Activated CD8-positive, alpha-beta T cell treated with anti-CD3 and anti-CD28 coated beads for 36 hours (primary cell): ENCODE measurements around the gene TET1. TPM values are rescaled to one million over a fixed set of nuclear protein-coding genes. Genes with fewer than 3 reads are reported as not detected.

Experiments
- ATAC-seq: fragments of 200-7000 bp; cut with Tn5 transposase; one replicate; pipeline ENCODE4 v1.10.0; 2021; ENCODE audit warnings: mild to moderate bottlenecking, moderate library complexity
- CTCF ChIA-PET: fragments of 350-600 bp; sonication (Branson Sonifier 250); formaldehyde crosslinking; loops from one replicate; lab custom pipeline; 2021; ENCODE audit warnings: antibody characterized with exemption; lab: Charles Lee
- POLR2A ChIA-PET: fragments of 350-600 bp; sonication (Branson Sonifier 250); formaldehyde crosslinking; loops from one replicate; lab custom pipeline; 2021; ENCODE audit warnings: antibody characterized with exemption; lab: Charles Lee
- DNase-seq: peaks from one replicate; pipeline ENCODE4 v3.0.0-alpha.2; 2020
- H3K27ac Mint-ChIP-seq: one replicate; pipeline ENCODE4 v1.8.0; 2021; ENCODE audit warnings: mild to moderate bottlenecking, mixed read lengths
- H3K27me3 Mint-ChIP-seq: one replicate; pipeline ENCODE4 v1.8.0; 2021; ENCODE audit warnings: mixed read lengths
- H3K36me3 Mint-ChIP-seq: one replicate; pipeline ENCODE4 v1.8.0; 2021; ENCODE audit warnings: low read depth, mixed read lengths
- H3K4me1 Mint-ChIP-seq: one replicate; pipeline ENCODE4 v1.8.0; 2021; ENCODE audit warnings: low read depth, mixed read lengths
- H3K4me3 Mint-ChIP-seq: one replicate; pipeline ENCODE4 v1.8.0; 2021; ENCODE audit warnings: mild to moderate bottlenecking, moderate library complexity, mixed read lengths
- H3K9me3 Mint-ChIP-seq: one replicate; pipeline ENCODE4 v1.8.0; 2021; ENCODE audit warnings: mixed read lengths
- CTCF ChIP-seq: fragments of 200-600 bp; IDR thresholded peaks from one replicate; pipeline ENCODE4 v1.8.0; 2022; ENCODE audit warnings: antibody characterized with exemption, mild to moderate bottlenecking
- intact Hi-C: fragments of 100-400 bp; cut with micrococcal nuclease; formaldehyde crosslinking; loops from one replicate; pipeline ENCODE4 v1.10.0; 2022
- total RNA-seq, 2 experiments: library from RNA; stranded (reverse); gene quantifications; one replicate each; pipeline ENCODE4 v1.2.3, GENCODE V29; 2021

Gene TET1
- total RNA-seq, 2 experiments from 2014 or later, result 1.1 to 1.3 TPM

- ATAC-seq (peak; percentile 89), DNase-seq (peak; percentile 72)
- Mint-ChIP-seq H3K36me3 (no peaks in the 10 kb centered on the region), H3K4me1 (peaks cover 33% of the 10 kb centered on the region), H3K4me3 (peak overlapping the region; percentile 81), H3K27ac (peak overlapping the region; percentile 92), H3K27me3 (no peaks in the 10 kb centered on the region), H3K9me3 (no peaks in the 10 kb centered on the region)
- POLR2A ChIA-PET, result interaction anchor here (0.6 to 1.8 kb wide), 11 partner anchors 11 to 300 kb away, joined by 3 to 6 read pairs (median 3); partner anchors contain the start of genes DNA2 and TET1
- intact Hi-C loops, result no loop called here
- CTCF ChIA-PET, result interaction anchor here (0.8 to 1.4 kb wide), 2 partner anchors 21 to 227 kb away, joined by 3 to 4 read pairs; partner anchors contain the start of gene STOX1
- TF ChIP-seq CTCF, result no peak
These were observed 40.1 kb downstream of the TET1 start for GRCh38 chr10:68600041-68600778.

GRCh38 chr10:68601501-68602265, 41.5 kb downstream of the TET1 start:
- no peak for ATAC-seq
- POLR2A ChIA-PET, result interaction anchor here (0.8 to 1.2 kb wide), 4 partner anchors 13 to 299 kb away, joined by 3 to 6 read pairs (median 4); partner anchors contain the start of genes CCAR1 and TET1
- CTCF ChIA-PET, result interaction anchor here (0.9 to 1.6 kb wide), 5 partner anchors 10 to 51 kb away, joined by 3 to 6 read pairs (median 4); no protein-coding TSS in a partner anchor
- Mint-ChIP-seq H3K27me3 (no peaks in the 10 kb centered on the region), H3K4me3 (peak overlapping the region; percentile 81), H3K4me1 (peaks cover 33% of the 10 kb centered on the region), H3K27ac (peak overlapping the region; percentile 20), H3K9me3 (no peaks in the 10 kb centered on the region), H3K36me3 (no peaks in the 10 kb centered on the region)
- intact Hi-C loops, result no loop called here
- no peak for DNase-seq
- TF ChIP-seq CTCF, result no peak

- no peaks in the 10 kb centered on the region for H3K9me3 Mint-ChIP-seq
- DNase-seq, result no peak
- ATAC-seq, result no peak
- no peaks in the 10 kb centered on the region for H3K27me3 Mint-ChIP-seq
- CTCF ChIA-PET, result interaction anchor here (1.6 kb wide), 1 partner anchor 9 kb away, joined by 6 read pairs; no protein-coding TSS in a partner anchor
- no peaks in the 10 kb centered on the region for H3K36me3 Mint-ChIP-seq
- intact Hi-C loops, result no loop called here
- POLR2A ChIA-PET, result interaction anchor here (0.6 to 1.0 kb wide), 3 partner anchors 10 to 119 kb away, joined by 3 to 4 read pairs (median 3); partner anchors contain the start of gene CCAR1
- H3K27ac Mint-ChIP-seq, result peak overlapping the region; percentile 7
- no peak for TF ChIP-seq CTCF
- peaks cover 33% of the 10 kb centered on the region for H3K4me1 Mint-ChIP-seq
- peak overlapping the region; percentile 46 for H3K4me3 Mint-ChIP-seq
These were observed 42.3 kb downstream of the TET1 start for GRCh38 chr10:68602434-68602833.

GRCh38 chr10:68603766-68604165, 43.6 kb downstream of the TET1 start:
- H3K4me3 Mint-ChIP-seq, result no peak overlapping the region
- TF ChIP-seq CTCF, result peak; percentile 20
- CTCF ChIA-PET, result interaction anchor here (0.9 to 1.1 kb wide), 2 partner anchors 34 to 54 kb away, joined by 3 to 5 read pairs; no protein-coding TSS in a partner anchor
- no peak overlapping the region for H3K27ac Mint-ChIP-seq
- no peaks in the 10 kb centered on the region for H3K9me3 Mint-ChIP-seq
- POLR2A ChIA-PET, result interaction anchor here (1.0 kb wide), 1 partner anchor 56 kb away, joined by 3 read pairs; no protein-coding TSS in a partner anchor
- intact Hi-C loops, result no loop called here
- H3K27me3 Mint-ChIP-seq, result no peaks in the 10 kb centered on the region
- DNase-seq, result no peak
- H3K36me3 Mint-ChIP-seq, result no peaks in the 10 kb centered on the region
- peaks cover 33% of the 10 kb centered on the region for H3K4me1 Mint-ChIP-seq
- no peak for ATAC-seq
